ENCODE measurements around the gene MBOAT7. TPM values are rescaled to one million over a fixed set of nuclear protein-coding genes. Genes with fewer than 3 reads are reported as not detected.

MBOAT7 gene
- total RNA-seq, 4 donors from 2014 or later: 47.3 to 101 (median 69.0) TPM

DNA sequence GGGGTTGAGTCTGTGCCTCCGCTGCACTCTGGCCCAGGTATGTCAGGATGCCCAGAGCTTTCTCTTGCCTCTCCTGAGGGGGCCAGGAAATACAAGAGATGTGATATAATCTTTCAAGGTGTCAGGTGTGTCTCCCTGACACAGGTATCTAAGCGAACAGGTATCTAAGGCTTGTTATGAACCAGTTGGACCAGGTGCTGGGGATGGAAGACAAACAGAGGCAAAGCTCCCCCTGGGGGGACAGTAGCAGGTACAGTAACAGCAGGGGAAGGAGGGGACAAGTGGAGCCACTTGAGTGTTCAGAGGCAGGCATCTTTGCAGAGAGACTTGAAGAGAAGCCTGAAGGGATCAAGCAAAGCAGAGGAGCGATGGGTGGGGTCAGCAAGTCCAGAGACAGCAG, 32.4 kb downstream of the MBOAT7 start:
- H3K27ac ChIP-seq: no peak overlapping the region
- H3K9me3 ChIP-seq: no peaks in the 10 kb centered on the region
- intact Hi-C loops (cut with DNase I): no loop called here
- H3K36me3 ChIP-seq: peaks cover 58 to 60% of the 10 kb centered on the region in 2 donors
- no peaks in the 10 kb centered on the region for H3K27me3 ChIP-seq
- no peak overlapping the region for H3K4me3 ChIP-seq (replicated peaks in 1 of 3)
- TF ChIP-seq, protein P1, sequence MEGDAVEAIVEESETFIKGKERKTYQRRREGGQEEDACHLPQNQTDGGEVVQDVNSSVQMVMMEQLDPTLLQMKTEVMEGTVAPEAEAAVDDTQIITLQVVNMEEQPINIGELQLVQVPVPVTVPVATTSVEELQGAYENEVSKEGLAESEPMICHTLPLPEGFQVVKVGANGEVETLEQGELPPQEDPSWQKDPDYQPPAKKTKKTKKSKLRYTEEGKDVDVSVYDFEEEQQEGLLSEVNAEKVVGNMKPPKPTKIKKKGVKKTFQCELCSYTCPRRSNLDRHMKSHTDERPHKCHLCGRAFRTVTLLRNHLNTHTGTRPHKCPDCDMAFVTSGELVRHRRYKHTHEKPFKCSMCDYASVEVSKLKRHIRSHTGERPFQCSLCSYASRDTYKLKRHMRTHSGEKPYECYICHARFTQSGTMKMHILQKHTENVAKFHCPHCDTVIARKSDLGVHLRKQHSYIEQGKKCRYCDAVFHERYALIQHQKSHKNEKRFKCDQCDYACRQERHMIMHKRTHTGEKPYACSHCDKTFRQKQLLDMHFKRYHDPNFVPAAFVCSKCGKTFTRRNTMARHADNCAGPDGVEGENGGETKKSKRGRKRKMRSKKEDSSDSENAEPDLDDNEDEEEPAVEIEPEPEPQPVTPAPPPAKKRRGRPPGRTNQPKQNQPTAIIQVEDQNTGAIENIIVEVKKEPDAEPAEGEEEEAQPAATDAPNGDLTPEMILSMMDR (IDR thresholded peaks at IDR 0.05): no peak
- TF ChIP-seq POLR2A (IDR thresholded peaks at IDR 0.05): no peak
- 86 to 90% methylated on average over 3 of the region's 3 CpGs for WGBS, 2 donors
- H3K4me1 ChIP-seq: peaks cover 26 to 29% of the 10 kb centered on the region in 2 donors
- no peak for DNase-seq

DNA sequence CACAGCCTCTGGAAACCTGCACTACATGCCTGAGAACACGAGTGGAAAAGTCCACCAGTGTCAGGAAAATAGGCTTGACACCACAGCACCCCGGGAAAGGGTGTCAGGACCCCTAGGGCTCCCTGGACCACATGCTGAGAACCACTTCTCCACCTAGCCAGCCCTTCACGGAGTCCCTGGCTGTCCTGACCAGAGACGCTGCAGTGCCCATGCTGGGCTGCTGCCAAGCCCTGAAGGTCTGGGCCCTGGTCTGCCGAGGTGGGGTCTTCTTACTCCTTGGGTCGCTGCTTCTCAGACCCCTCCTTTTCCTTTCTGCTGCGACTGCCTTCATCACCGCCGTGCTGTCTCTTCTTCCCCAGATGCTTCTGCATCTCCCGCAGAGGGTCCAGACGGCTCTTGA, 32.9 kb downstream of the MBOAT7 start:
- Histone ChIP-seq H3K27ac (no peak overlapping the region), H3K9me3 (no peaks in the 10 kb centered on the region), H3K27me3 (no peaks in the 10 kb centered on the region), H3K36me3 (peaks cover 61 to 62% of the 10 kb centered on the region in 2 donors), H3K4me1 (peaks cover 24% of the 10 kb centered on the region in 2 donors), H3K4me3 (replicated peaks in 1 of 3) (no peak overlapping the region)
- TF ChIP-seq POLR2A (IDR thresholded peaks at IDR 0.05): no peak
- TF ChIP-seq, protein P1 (IDR thresholded peaks at IDR 0.05): no peak
- DNase-seq: no peak
- intact Hi-C loops (cut with DNase I): no loop called here
- WGBS, 2 donors: 77 to 82% methylated on average over 10 to 11 of the region's 11 CpGs

DNA sequence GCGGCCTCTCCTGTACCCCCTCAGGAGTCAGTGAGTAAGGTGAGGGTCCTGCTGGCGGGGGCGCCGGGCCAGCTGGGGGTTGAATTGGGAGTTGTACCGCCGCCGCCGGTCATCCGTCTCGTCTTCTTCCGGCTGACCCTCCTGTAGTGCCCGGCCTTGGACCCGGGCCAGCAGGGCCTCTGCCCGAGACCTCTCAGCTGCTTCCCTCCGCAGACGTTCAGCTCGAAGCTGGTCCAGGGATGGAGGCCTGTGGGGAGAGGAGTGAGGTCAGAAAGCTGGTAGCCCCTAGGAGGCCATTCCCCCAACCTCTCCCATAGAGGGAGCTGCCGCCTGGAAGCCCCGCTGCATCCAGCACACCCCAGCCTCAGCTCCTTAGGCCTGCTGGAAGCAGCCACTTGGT, 33.7 kb downstream of the MBOAT7 start:
- H3K9me3 ChIP-seq: no peaks in the 10 kb centered on the region
- H3K27ac ChIP-seq: no peak overlapping the region
- DNase-seq: no peak
- no peaks in the 10 kb centered on the region for H3K27me3 ChIP-seq
- intact Hi-C loops (cut with DNase I): no loop called here
- peak in 1 of 2 donors; percentile 14 for TF ChIP-seq POLR2A (IDR thresholded peaks at IDR 0.05)
- TF ChIP-seq, protein P1 (IDR thresholded peaks at IDR 0.05): no peak
- H3K4me1 ChIP-seq: peaks cover 16% of the 10 kb centered on the region in 2 donors
- WGBS, 2 donors: 62 to 76% methylated on average over 8 to 18 of the region's 19 CpGs
- H3K36me3 ChIP-seq: peaks cover 62 to 64% of the 10 kb centered on the region in 2 donors
- H3K4me3 ChIP-seq (replicated peaks in 1 of 3): no peak overlapping the region

DNA sequence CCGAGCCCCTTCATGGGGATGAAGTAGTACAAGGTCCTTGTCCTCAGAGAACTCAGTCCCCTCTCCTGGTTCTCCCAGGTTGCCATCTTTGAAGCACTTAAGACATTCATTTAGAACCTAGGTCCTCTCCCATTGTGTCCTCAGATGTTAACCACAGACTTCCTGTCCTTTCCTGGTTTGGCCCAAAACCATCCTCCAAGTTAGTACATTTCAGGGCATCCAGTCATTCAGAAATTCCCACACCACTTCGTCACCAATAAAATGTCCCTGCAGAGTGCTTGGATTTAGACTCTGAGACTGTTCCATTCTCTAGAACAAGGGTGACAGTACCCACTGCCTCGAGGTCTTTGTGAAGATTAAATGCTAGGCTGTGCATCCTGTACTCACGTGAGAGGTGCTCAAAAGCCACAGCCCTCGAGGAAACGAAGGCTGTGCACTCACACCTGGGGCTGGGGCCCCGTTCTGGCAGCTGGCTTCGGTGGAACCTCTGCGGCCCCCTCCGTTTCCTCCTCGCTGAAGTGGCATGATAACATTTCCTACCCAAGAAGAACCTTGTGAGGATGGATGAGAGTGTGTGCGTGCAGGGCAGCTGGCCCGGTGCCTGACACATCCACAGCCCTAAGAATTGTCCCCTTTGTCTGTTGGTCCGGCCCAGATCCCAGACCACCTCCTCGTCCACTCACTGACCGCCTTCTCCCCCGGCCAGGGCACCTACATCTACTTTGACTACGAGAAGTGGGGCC, 34.6 kb downstream of the MBOAT7 start:
- peaks cover 69 to 74% of the 10 kb centered on the region in 2 donors for H3K36me3 ChIP-seq
- 74 to 78% methylated on average over 18 of the region's 18 CpGs for WGBS, 2 donors

More for the DNA sequence above, 34.6 kb downstream of the MBOAT7 start:
- TF ChIP-seq, protein P1 (IDR thresholded peaks at IDR 0.05): no peak
- TF ChIP-seq POLR2A (IDR thresholded peaks at IDR 0.05): no peak
- H3K4me1 ChIP-seq: peaks cover 10% of the 10 kb centered on the region in 2 donors
- no peaks in the 10 kb centered on the region for H3K27me3 ChIP-seq
- H3K4me3 ChIP-seq (replicated peaks in 1 of 3): no peak overlapping the region
- intact Hi-C loops (cut with DNase I): no loop called here
- H3K27ac ChIP-seq: no peak overlapping the region
- H3K9me3 ChIP-seq: no peaks in the 10 kb centered on the region
- DNase-seq: no peak
